K562 (cell line): ENCODE measurements around the gene NFIB. TPM values are rescaled to one million over a fixed set of nuclear protein-coding genes. Genes with fewer than 3 reads are reported as not detected.

Source experiments
- AFF4 ChIP-seq: sonication (generic); formaldehyde crosslinking; IDR thresholded peaks from 2 replicates; pipeline ENCODE4 v1.8.0; 2023; ENCODE audit warnings: mild to moderate bottlenecking, missing genetic modification reagents
- EP300 ChIP-seq: IDR thresholded peaks from 2 replicates; pipeline ENCODE4 v1.6.1; 2012; ENCODE audit warnings: low read length, improper control_type of control experiment
- MYC ChIP-seq, 2 experiments: fragments of 250-450 bp in 1 of 2; sonication (Bioruptor Pico) in 1 of 2; IDR thresholded peaks; 2 replicates each; pipeline versions ENCODE4 v1.5.1 to v1.6.1; 2012 to 2021; ENCODE audit warnings: low read depth in 2 of 2, borderline replicate concordance in 1 of 2, improper control_type of control experiment in 1 of 2, low read length in 1 of 2, mild to moderate bottlenecking in 1 of 2, moderate library complexity in 1 of 2
- SMC3 ChIP-seq: conservative IDR thresholded peaks from 2 replicates; pipeline ENCODE4 v1.6.1; 2011; ENCODE audit warnings: low read depth, low read length, improper control_type of control experiment; ENCODE audit not compliant: insufficient read depth
- SP1 ChIP-seq: sonication (generic); formaldehyde crosslinking; IDR thresholded peaks from 2 replicates; pipeline ENCODE4 v1.8.1; 2022; ENCODE audit warnings: mild to moderate bottlenecking, missing genetic modification reagents
- TCF3 ChIP-seq: sonication (generic); formaldehyde crosslinking; IDR thresholded peaks from 2 replicates; pipeline ENCODE4 v1.4.0; 2020; ENCODE audit warnings: mild to moderate bottlenecking, missing genetic modification reagents
- ZNF347 ChIP-seq: fragments of 450-650 bp; formaldehyde crosslinking; IDR thresholded peaks from 2 replicates; pipeline ENCODE4 v1.4.0; 2020; ENCODE audit warnings: low read depth, mild to moderate bottlenecking, moderate library complexity
- ZNF75A ChIP-seq: fragments of 450-650 bp; formaldehyde crosslinking; IDR thresholded peaks from 2 replicates; pipeline ENCODE4 v1.4.0; 2020; ENCODE audit warnings: mild to moderate bottlenecking
- polyA plus RNA-seq, 8 experiments: library from polyadenylated mRNA; depleted of rRNA in 4 of 8; stranded (reverse) in 5 of 8; unstranded in 3 of 8; fragments of >200 nt; fragmentation: Nextera tagmentation in 2 of 8; fragmentation: Illumina TruSeq in 1 of 8; extraction: Ambion mirVana in 2 of 8; extraction: Trizol in 1 of 8; gene quantifications; 2 replicates each; pipeline versions ENCODE4 v1.2.1 to v1.2.3, GENCODE V29; 2011 to 2014; ENCODE audit warnings: inconsistent platforms in 1 of 8, missing spikeins in 1 of 8
- total RNA-seq, 7 experiments: library from RNA; depleted of rRNA in 6 of 7; stranded (reverse); fragments of >200 nt in 6 of 7; fragmentation: Illumina TruSeq in 2 of 7; extraction: Trizol in 2 of 7; gene quantifications; 2 replicates each; pipeline versions ENCODE4 v1.2.1 to v1.2.3, GENCODE V29; 2011 to 2021; ENCODE audit warnings: low replicate concordance in 1 of 7
- TF ChIP-seq, protein P1 (sequence below): sonication (generic); formaldehyde crosslinking; IDR thresholded peaks from 2 replicates; pipeline ENCODE4 v1.8.1; 2023; ENCODE audit warnings: mild to moderate bottlenecking, missing genetic modification reagents
- TF ChIP-seq, protein P2 (sequence below): fragments of 250-450 bp; sonication (Bioruptor Pico); IDR thresholded peaks from 2 replicates; pipeline ENCODE4 v1.4.0; 2020; ENCODE audit warnings: mild to moderate bottlenecking, moderate library complexity

The NFIB gene
- total and polyA plus RNA-seq, 9 of the 15 experiments (the other 6 are each of a cell fraction or from before 2014, with no cell fraction given) = 1.2 to 3.3 (median 1.9) TPM

- TF ChIP-seq ZNF347 (no peak), AFF4 (CRISPR knock-in tag) (no peak), MYC (IDR thresholded peaks at IDR 0.05; ENCODE audit: low read depth, low read length) (no peak), MYC (CRISPR knock-in tag; IDR thresholded peaks at IDR 0.05; ENCODE audit: borderline replicate concordance, low read depth) (no peak), ZNF75A (CRISPR knock-in tag) (no peak), SMC3 (no peak), TCF3 (CRISPR knock-in tag) (peak; percentile 53; the same call in 1 of the 2 replicates), SP1 (no peak), EP300 (peak; percentile 31; the same call in 1 of the 2 replicates)
- TF ChIP-seq, protein P1, sequence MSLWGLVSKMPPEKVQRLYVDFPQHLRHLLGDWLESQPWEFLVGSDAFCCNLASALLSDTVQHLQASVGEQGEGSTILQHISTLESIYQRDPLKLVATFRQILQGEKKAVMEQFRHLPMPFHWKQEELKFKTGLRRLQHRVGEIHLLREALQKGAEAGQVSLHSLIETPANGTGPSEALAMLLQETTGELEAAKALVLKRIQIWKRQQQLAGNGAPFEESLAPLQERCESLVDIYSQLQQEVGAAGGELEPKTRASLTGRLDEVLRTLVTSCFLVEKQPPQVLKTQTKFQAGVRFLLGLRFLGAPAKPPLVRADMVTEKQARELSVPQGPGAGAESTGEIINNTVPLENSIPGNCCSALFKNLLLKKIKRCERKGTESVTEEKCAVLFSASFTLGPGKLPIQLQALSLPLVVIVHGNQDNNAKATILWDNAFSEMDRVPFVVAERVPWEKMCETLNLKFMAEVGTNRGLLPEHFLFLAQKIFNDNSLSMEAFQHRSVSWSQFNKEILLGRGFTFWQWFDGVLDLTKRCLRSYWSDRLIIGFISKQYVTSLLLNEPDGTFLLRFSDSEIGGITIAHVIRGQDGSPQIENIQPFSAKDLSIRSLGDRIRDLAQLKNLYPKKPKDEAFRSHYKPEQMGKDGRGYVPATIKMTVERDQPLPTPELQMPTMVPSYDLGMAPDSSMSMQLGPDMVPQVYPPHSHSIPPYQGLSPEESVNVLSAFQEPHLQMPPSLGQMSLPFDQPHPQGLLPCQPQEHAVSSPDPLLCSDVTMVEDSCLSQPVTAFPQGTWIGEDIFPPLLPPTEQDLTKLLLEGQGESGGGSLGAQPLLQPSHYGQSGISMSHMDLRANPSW (CRISPR knock-in tag) = no peak
- TF ChIP-seq, protein P2, sequence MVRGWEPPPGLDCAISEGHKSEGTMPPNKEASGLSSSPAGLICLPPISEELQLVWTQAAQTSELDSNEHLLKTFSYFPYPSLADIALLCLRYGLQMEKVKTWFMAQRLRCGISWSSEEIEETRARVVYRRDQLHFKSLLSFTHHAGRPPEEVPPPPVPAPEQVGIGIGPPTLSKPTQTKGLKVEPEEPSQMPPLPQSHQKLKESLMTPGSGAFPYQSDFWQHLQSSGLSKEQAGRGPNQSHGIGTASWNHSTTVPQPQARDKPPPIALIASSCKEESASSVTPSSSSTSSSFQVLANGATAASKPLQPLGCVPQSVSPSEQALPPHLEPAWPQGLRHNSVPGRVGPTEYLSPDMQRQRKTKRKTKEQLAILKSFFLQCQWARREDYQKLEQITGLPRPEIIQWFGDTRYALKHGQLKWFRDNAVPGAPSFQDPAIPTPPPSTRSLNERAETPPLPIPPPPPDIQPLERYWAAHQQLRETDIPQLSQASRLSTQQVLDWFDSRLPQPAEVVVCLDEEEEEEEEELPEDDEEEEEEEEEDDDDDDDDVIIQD = no peak
- TF ChIP-seq, all 486 proteins: peak for 19
Measured at GRCh38 chr9:14107977-14108376, 206.0 kb downstream of the NFIB start (continued).
